IMR-90 (cell line): Measurements from ENCODE around the gene CD274. TPM values are rescaled to one million over a fixed set of nuclear protein-coding genes. Genes with fewer than 3 reads are reported as not detected.

ENCODE experiments used
- ATAC-seq: fragments of 200-7000 bp; cut with Tn5 transposase; 2 replicates; pipeline ENCODE4 v1.9.1; 2020; ENCODE audit warnings: low read depth, mild to moderate bottlenecking, moderate library complexity
- BruUV-seq: library from RNA; stranded (reverse); fragments of 400-500 nt; replicated peaks from 2 replicates; lab custom pipeline; 2021; lab: Mats Ljungman, UMichigan
- CTCF ChIA-PET: fragments of 300-600 bp; formaldehyde crosslinking; extraction: SDS; loops from one replicate; lab custom pipeline; 2021; ENCODE audit warnings: antibody characterized with exemption; lab: Yijun Ruan, JAX
- POLR2A ChIA-PET: fragments of 300-600 bp; sonication (Branson Sonifier 250); formaldehyde crosslinking; loops from one replicate; lab custom pipeline; 2022; ENCODE audit warnings: antibody characterized with exemption; ENCODE audit not compliant: unreplicated experiment; lab: Charles Lee
- DNase-seq: peaks from one replicate; pipeline ENCODE4 v3.0.0; 2013
- H2AFZ ChIP-seq: replicated peaks from 2 replicates; pipeline ENCODE3; 2013; ENCODE audit warnings: low read length, mild to moderate bottlenecking; ENCODE audit not compliant: poor library complexity
- H2AK5ac ChIP-seq: 2 replicates; pipeline ENCODE4 v1.6.1; 2013; ENCODE audit warnings: low read depth, low read length, inconsistent platforms
- H2AK9ac ChIP-seq: replicated peaks from 2 replicates; pipeline ENCODE3; 2013; ENCODE audit warnings: mild to moderate bottlenecking, low read depth, low read length, moderate library complexity; ENCODE audit not compliant: poor library complexity
- H2BK120ac ChIP-seq: 2 replicates; pipeline ENCODE4 v1.6.1; 2013; ENCODE audit warnings: low read depth, low read length, inconsistent platforms
- H2BK15ac ChIP-seq: 3 replicates; pipeline ENCODE4 v1.6.1; 2013; ENCODE audit warnings: low read depth, low read length, inconsistent platforms
- H2BK20ac ChIP-seq: 2 replicates; pipeline ENCODE4 v1.6.1; 2013; ENCODE audit warnings: low read depth, mild to moderate bottlenecking, inconsistent platforms, low read length, moderate library complexity
- H2BK5ac ChIP-seq: 2 replicates; pipeline ENCODE4 v1.6.1; 2013; ENCODE audit warnings: mild to moderate bottlenecking, low read depth, low read length, inconsistent platforms; ENCODE audit not compliant: poor library complexity, severe bottlenecking
- H3K14ac ChIP-seq: replicated peaks from 2 replicates; pipeline ENCODE4 v1.6.1; 2013; ENCODE audit warnings: low read depth, low read length, inconsistent platforms
- H3K18ac ChIP-seq: 2 replicates; pipeline ENCODE4 v1.6.1; 2013; ENCODE audit warnings: low read depth, low read length, control low read depth
- H3K23ac ChIP-seq: 2 replicates; pipeline ENCODE4 v1.6.1; 2013; ENCODE audit warnings: low read depth, low read length, inconsistent platforms
- H3K27ac ChIP-seq: 2 replicates; pipeline ENCODE4 v1.5.1; 2013; ENCODE audit warnings: mild to moderate bottlenecking, control low read depth, low read length; ENCODE audit not compliant: insufficient read depth
- H3K27me3 ChIP-seq: 2 replicates; pipeline ENCODE4 v1.6.1; 2013; ENCODE audit warnings: low read length; ENCODE audit not compliant: control insufficient read depth, insufficient read depth
- H3K36me3 ChIP-seq: 2 replicates; pipeline ENCODE4 v1.6.1; 2013; ENCODE audit warnings: low read length, mixed read lengths; ENCODE audit not compliant: control insufficient read depth, insufficient read depth
- H3K4ac ChIP-seq: 2 replicates; pipeline ENCODE4 v1.6.1; 2013; ENCODE audit warnings: low read depth, low read length, inconsistent platforms
- H3K4me1 ChIP-seq: 2 replicates; pipeline ENCODE4 v1.6.1; 2013; ENCODE audit warnings: low read length, mixed read lengths; ENCODE audit not compliant: control insufficient read depth, insufficient read depth
- H3K4me2 ChIP-seq: 2 replicates; pipeline ENCODE4 v1.6.1; 2013; ENCODE audit warnings: low read depth, mild to moderate bottlenecking, control low read depth, low read length, moderate library complexity
- H3K4me3 ChIP-seq: 2 replicates; pipeline ENCODE4 v1.5.1; 2013; ENCODE audit warnings: low read depth, mild to moderate bottlenecking, control low read depth, low read length, moderate library complexity; ENCODE audit not compliant: insufficient read depth
- H3K56ac ChIP-seq: 2 replicates; pipeline ENCODE4 v1.6.1; 2013; ENCODE audit warnings: low read length, inconsistent platforms; ENCODE audit not compliant: insufficient read depth; ENCODE audit errors: extremely low read depth
- H3K79me1 ChIP-seq, 2 experiments: 2 replicates each; pipeline ENCODE4 v1.6.1; 2013; ENCODE audit warnings: low read length in 2 of 2, inconsistent platforms in 1 of 2, low read depth in 1 of 2
- H3K9ac ChIP-seq: 2 replicates; pipeline ENCODE4 v1.6.1; 2013; ENCODE audit warnings: low read depth, low read length, control low read depth
- H3K9me1 ChIP-seq: 2 replicates; pipeline ENCODE4 v1.6.1; 2013; ENCODE audit warnings: low read length, inconsistent platforms; ENCODE audit not compliant: insufficient read depth
- H3K9me3 ChIP-seq: 2 replicates; pipeline ENCODE4 v1.6.1; 2013; ENCODE audit warnings: low read length; ENCODE audit not compliant: control insufficient read depth, insufficient read depth
- H4K20me1 ChIP-seq: 2 replicates; pipeline ENCODE4 v1.6.1; 2013; ENCODE audit warnings: low read length, inconsistent platforms; ENCODE audit not compliant: insufficient read depth
- H4K5ac ChIP-seq: 2 replicates; pipeline ENCODE4 v1.6.1; 2013; ENCODE audit warnings: mild to moderate bottlenecking, low read depth, low read length, control low read depth
- H4K8ac ChIP-seq, 2 experiments: 2 replicates each; pipeline ENCODE4 v1.6.1; 2013; ENCODE audit warnings: low read depth in 2 of 2, low read length in 2 of 2, control low read depth in 1 of 2, inconsistent platforms in 1 of 2
- H4K91ac ChIP-seq: 2 replicates; pipeline ENCODE4 v1.6.1; 2013; ENCODE audit warnings: low read depth, low read length, inconsistent platforms; ENCODE audit not compliant: insufficient read depth
- BHLHE40 ChIP-seq: fragments of 150-350 bp; IDR thresholded peaks from 2 replicates; pipeline ENCODE4 v1.6.1; 2016; ENCODE audit warnings: mild to moderate bottlenecking, low read depth, low read length
- CEBPB ChIP-seq: IDR thresholded peaks from 2 replicates; pipeline ENCODE4 v1.6.1; 2012; ENCODE audit warnings: low read depth, low read length, improper control_type of control experiment
- CHD1 ChIP-seq: IDR thresholded peaks from 2 replicates; pipeline ENCODE4 v1.6.1; 2012; ENCODE audit warnings: low read depth, low read length, improper control_type of control experiment
- MAFK ChIP-seq: IDR thresholded peaks from 2 replicates; pipeline ENCODE4 v1.6.1; 2012; ENCODE audit warnings: low read depth, low read length, improper control_type of control experiment
- MXI1 ChIP-seq: IDR thresholded peaks from 2 replicates; pipeline ENCODE4 v1.6.1; 2012; ENCODE audit warnings: low read depth, mild to moderate bottlenecking, low read length, moderate library complexity, borderline replicate concordance
- NFE2L2 ChIP-seq: fragments of 150-350 bp; IDR thresholded peaks from 2 replicates; pipeline ENCODE4 v1.6.1; 2016; ENCODE audit warnings: low read depth, mild to moderate bottlenecking, low read length
- POLR2A ChIP-seq: IDR thresholded peaks from 2 replicates; pipeline ENCODE4 v1.6.1; 2012; ENCODE audit warnings: mild to moderate bottlenecking, low read depth, low read length
- RAD21 ChIP-seq: IDR thresholded peaks from 2 replicates; pipeline ENCODE4 v1.6.1; 2012; ENCODE audit warnings: low read length, improper control_type of control experiment
- RCOR1 ChIP-seq: IDR thresholded peaks from 2 replicates; pipeline ENCODE4 v1.6.1; 2012; ENCODE audit warnings: mild to moderate bottlenecking, low read length, improper control_type of control experiment; ENCODE audit not compliant: insufficient replicate concordance
- RFX5 ChIP-seq: IDR thresholded peaks from 2 replicates; pipeline ENCODE4 v1.8.0; 2012; ENCODE audit warnings: low read depth, mild to moderate bottlenecking, low read length, moderate library complexity
- SMC3 ChIP-seq: fragments of 150-350 bp; IDR thresholded peaks from 2 replicates; pipeline ENCODE4 v1.6.1; 2016; ENCODE audit warnings: low read depth, mild to moderate bottlenecking, antibody characterized with exemption, low read length, moderate library complexity
- WGBS, 2 experiments: methylation state at CpG; one replicate each; pipeline versions ENCODE4 v1.1.5 to v1.1.7; 2013; ENCODE audit warnings: missing lambda C conversion rate in 2 of 2; ENCODE audit not compliant: insufficient read length in 1 of 2; ENCODE audit errors: extremely low coverage in 2 of 2; 5-methylcytosine and 5-hydroxymethylcytosine counted together
- dilution Hi-C: fragments of 300-500 bp; cut with HindIII; formaldehyde crosslinking; loops from one replicate; pipeline ENCODE4 v1.14.3; 2018; ENCODE audit warnings: low sequenced_read_pairs; ENCODE audit not compliant: unreplicated experiment
- in situ Hi-C: fragments of 300-500 bp; cut with MboI; formaldehyde crosslinking; loops from 3 replicates; pipeline ENCODE4 v1.14.3; 2019; ENCODE audit warnings: low sequenced_read_pairs, inconsistent platforms, mixed read lengths
- intact Hi-C: fragments of 100-400 bp; cut with micrococcal nuclease; formaldehyde crosslinking; loops from 2 replicates; pipeline ENCODE4 v1.10.0; 2022
- polyA plus RNA-seq, 3 experiments: library from polyadenylated mRNA; depleted of rRNA; stranded (reverse); fragments of >200 nt; gene quantifications; 2 replicates each; pipeline ENCODE4 v1.2.3, GENCODE V29; 2012; ENCODE audit warnings: low replicate concordance in 1 of 3
- total RNA-seq: library from RNA; depleted of rRNA; stranded (reverse); fragments of >200 nt; gene quantifications from 2 replicates; pipeline ENCODE4 v1.2.3, GENCODE V29; 2012
- TF ChIP-seq, protein P1 (sequence below): fragments of 150-350 bp; IDR thresholded peaks from 2 replicates; pipeline ENCODE4 v1.6.1; 2017; ENCODE audit warnings: mild to moderate bottlenecking, antibody characterized with exemption, low read length, low read depth

CD274 gene
- total and polyA plus RNA-seq, 2 of the 4 experiments (the other 2 are of a cell fraction) = 17.4 to 19.4 TPM

DNA sequence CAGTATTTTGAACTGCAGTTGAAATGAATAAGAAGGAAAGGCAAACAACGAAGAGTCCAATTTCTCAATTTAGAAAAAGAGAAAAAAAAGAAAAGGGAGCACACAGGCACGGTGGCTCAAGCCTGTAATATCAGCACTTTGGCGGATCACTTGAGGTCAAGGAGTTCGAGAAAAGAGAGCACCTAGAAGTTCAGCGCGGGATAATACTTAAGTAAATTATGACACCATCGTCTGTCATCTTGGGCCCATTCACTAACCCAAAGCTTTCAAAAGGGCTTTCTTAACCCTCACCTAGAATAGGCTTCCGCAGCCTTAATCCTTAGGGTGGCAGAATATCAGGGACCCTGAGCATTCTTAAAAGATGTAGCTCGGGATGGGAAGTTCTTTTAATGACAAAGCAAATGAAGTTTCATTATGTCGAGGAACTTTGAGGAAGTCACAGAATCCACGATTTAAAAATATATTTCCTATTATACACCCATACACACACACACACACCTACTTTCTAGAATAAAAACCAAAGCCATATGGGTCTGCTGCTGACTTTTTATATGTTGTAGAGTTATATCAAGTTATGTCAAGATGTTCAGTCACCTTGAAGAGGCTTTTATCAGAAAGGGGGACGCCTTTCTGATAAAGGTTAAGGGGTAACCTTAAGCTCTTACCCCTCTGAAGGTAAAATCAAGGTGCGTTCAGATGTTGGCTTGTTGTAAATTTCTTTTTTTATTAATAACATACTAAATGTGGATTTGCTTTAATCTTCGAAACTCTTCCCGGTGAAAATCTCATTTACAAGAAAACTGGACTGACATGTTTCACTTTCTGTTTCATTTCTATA, 602 bp upstream of the CD274 start (continued):
- TF ChIP-seq CHD1 = no peak

DNA sequence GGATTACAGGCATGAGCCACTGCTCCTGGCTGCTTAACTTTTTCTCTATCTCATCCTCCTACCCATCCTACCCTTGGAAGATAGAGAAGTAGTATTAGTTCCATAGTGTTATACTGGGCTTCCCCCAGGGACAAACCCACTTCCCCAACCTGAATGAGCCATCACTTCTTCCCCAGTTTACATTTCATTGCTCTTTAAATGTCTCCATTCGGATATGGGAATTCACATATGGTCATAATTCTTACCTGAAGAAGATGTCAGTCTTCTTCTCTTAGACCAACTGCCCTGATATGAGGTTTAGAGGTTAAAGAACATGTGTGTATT, 1.9 kb downstream of the CD274 start:
- Histone ChIP-seq H4K8ac (peak overlapping the region in 1 of 2 experiments; percentile 11), H4K5ac (peak overlapping the region; percentile 61; the same call in 1 of the 2 replicates), H3K18ac (peak overlapping the region; percentile 47; the same call in 1 of the 2 replicates), H2BK120ac (peak overlapping the region; percentile 63), H2BK15ac (0 out of 3 replicates have a peak overlapping the region, but pooled peaks have one; percentile 2), H3K36me3 (peaks cover 3% of the 10 kb centered on the region; the same call in 1 of the 2 replicates), H2BK20ac (0 out of 2 replicates have a peak overlapping the region, but pooled peaks have one; percentile 4), H2BK5ac (peak overlapping the region; percentile 64), H3K4me2 (peak overlapping the region; percentile 73; the same call in 1 of the 2 replicates), H2AFZ (no peak overlapping the region), H2AK9ac (no peak overlapping the region), H3K4me1 (peaks cover 4% of the 10 kb centered on the region), H3K27ac (0 out of 2 replicates have a peak overlapping the region, but pooled peaks have one; percentile 20), H3K4me3 (peak overlapping the region; percentile 17; the same call in 1 of the 2 replicates), H3K79me1 (peaks cover 8 to 33% of the 10 kb centered on the region in 2 experiments), H3K9ac (peak overlapping the region; percentile 29; the same call in 1 of the 2 replicates), H3K56ac (no peak overlapping the region; the same call in 1 of the 2 replicates), H4K20me1 (no peaks in the 10 kb centered on the region), H3K9me3 (no peaks in the 10 kb centered on the region), H3K14ac (peak overlapping the region; percentile 50; the same call in 1 of the 2 replicates), H3K9me1 (peaks cover 1% of the 10 kb centered on the region), H4K91ac (no peak overlapping the region), H2AK5ac (peak overlapping the region; percentile 6; the same call in 1 of the 2 replicates), H3K27me3 (no peaks in the 10 kb centered on the region), H3K4ac (peak overlapping the region; percentile 13; the same call in 1 of the 2 replicates), H3K23ac (peak overlapping the region; percentile 39; the same call in 1 of the 2 replicates)
- DNase-seq (no peak), ATAC-seq (no peak)
- TF ChIP-seq SMC3 (no peak), BHLHE40 (no peak), CHD1 (no peak), MAFK (no peak), CEBPB (no peak), POLR2A (no peak), NFE2L2 (no peak), RAD21 (no peak), MXI1 (no peak), RFX5 (no peak), RCOR1 (no peak)
- TF ChIP-seq, protein P1, sequence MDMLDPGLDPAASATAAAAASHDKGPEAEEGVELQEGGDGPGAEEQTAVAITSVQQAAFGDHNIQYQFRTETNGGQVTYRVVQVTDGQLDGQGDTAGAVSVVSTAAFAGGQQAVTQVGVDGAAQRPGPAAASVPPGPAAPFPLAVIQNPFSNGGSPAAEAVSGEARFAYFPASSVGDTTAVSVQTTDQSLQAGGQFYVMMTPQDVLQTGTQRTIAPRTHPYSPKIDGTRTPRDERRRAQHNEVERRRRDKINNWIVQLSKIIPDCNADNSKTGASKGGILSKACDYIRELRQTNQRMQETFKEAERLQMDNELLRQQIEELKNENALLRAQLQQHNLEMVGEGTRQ = no peak
- in situ Hi-C loops = loop anchor here (25.0 kb wide), 1 partner anchor 260 kb away; no protein-coding TSS in a partner anchor
- dilution Hi-C loops = no loop called here
- BruUV-seq = no TSS peak
- intact Hi-C loops = no loop called here
- no CpG with 5 or more reads among the region's 1 CpG for WGBS, 2 experiments
- ChIA-PET CTCF (no interaction called here), POLR2A (no interaction called here)
